Inflammatory macrophage treated with lipopolysaccharide for 4 hours (primary cell): ENCODE measurements around the gene WDR6.
"Not testable (repeated sequence)": the region's sequence is repeated elsewhere in the genome, so short reads cannot be mapped to it uniquely, and the experiment has no call there.

Experiments used
- DNase-seq: peaks from one replicate; pipeline ENCODE4 v3.0.0-alpha.2; 2020

The WDR6 gene

DNA sequence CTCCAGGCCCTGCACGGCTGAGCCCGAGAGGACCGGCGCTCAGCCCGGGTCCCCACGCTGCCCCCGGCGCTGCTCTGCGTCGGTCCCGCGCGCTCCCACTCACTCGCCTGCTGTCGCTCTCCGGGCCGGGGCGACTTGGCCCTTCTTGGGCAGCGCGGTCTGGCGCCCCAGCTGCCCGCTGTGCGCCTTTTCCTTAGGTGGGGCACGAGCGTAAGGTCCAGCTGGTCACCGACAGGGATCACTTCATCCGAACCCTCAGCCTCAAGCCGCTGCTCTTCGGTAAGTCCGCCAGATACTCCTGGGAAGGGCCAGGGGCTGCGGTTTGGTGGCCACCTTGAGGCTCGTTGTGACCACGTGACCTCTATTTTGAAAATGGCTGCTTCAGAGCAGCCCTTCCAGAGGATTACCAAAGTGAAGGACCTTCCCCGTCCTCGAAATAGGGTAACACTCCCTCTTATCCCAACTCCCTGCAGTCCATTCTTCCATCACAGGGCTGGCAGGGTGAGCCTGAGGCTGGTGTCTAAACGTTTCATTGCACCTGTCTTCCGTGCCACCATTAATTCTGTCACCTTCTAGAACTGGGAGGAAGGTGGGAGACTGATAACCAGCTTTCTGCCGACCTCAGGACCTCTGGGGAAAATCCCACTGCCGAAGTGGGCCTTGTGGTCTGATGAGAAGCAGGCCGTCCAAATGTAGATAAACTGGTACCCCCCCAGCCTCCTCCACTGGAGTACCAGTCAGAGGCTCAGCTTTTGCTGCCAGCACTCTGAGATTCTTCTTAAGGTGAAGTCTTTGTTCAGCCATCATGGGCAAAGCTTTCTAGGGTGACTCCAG is 16.3 kb upstream of the WDR6 start:
- DNase-seq: peak; percentile 11

DNA sequence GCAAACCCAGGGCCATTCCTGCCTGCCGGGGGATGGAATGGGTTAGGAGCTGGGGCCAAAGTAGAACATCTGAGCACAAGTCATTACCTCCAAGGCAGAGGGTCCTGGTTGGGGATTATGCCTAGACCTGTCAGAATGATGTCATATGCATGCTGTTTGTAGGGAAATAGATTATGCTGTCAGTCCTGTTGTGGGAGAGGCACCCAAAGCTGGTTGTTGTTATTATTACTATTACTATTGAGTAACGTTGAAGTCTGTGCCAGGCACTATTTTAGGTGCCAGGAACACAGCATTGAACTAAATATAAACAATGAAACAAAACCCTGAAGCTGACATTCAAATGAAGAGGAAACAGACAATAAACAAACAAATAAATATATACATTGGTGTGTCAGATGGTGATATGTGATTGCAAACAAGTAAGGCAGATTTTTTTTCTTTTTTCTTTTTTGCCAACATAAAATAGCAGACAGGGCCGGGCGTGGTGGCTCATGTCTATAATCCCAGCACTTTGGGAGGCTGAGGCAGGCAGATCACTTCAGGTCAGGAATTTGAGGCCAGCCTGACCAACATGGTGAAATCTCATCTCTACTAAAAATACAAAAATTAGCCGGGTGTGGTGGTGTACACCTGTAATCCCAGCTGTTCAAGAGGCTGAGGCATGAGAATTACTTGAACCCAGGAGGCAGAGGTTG is 15.2 kb upstream of the WDR6 start:
- DNase-seq: no peak

DNA sequence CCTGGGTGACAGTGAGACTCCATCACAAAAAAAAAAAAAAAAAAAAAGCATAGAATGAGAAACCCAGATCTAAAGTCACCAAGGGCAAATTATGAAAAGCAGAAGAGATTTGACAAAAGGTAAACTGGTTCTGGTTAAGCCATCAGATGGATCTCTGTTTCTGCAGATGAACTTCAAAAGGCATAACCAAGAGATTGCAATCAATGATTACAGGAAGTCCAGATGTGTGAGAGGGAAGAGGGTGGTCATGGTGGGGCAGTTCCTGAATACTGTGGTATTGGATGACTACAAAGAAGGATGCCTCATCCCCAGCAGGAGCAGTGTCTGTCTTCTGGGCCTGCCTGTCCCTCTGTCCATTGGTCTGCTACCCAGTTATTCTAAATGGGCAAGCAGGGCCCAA is 13.4 kb upstream of the WDR6 start:
- peak; percentile 16 for DNase-seq

- DNase-seq: no peak
Observed at GRCh38 chr3:48996640-48997039, 10.6 kb upstream of the WDR6 start.

DNA sequence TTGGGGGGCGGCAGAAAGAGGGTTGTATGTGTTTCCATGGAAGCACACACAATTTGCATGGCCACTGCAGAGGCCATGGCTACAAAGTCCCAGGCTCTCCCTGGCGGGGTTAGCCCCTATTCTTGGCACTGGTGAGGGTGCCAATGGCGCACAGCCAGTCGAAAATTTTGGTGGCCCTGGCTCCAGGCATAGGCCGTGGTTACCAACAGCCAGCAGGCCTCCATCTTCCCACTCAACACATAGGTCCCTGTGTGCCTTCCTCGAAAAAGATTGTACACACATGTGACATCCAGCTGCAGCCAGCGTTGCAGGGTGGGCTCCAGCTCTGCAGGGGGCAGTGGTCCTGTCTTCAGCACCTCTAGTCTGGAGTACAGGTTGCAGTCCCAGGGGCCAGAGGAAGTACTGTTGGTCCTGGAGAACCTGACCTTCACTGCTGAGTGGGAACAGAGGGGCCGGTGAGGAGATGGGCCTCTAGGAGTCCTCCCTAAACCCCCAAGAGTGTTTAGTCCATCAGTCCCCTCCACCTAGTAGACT is 10.0 kb upstream of the WDR6 start:
- DNase-seq: no peak

- DNase-seq: no peak
Observed at GRCh38 chr3:48997714-48998637, 9.2 kb upstream of the WDR6 start.

DNA sequence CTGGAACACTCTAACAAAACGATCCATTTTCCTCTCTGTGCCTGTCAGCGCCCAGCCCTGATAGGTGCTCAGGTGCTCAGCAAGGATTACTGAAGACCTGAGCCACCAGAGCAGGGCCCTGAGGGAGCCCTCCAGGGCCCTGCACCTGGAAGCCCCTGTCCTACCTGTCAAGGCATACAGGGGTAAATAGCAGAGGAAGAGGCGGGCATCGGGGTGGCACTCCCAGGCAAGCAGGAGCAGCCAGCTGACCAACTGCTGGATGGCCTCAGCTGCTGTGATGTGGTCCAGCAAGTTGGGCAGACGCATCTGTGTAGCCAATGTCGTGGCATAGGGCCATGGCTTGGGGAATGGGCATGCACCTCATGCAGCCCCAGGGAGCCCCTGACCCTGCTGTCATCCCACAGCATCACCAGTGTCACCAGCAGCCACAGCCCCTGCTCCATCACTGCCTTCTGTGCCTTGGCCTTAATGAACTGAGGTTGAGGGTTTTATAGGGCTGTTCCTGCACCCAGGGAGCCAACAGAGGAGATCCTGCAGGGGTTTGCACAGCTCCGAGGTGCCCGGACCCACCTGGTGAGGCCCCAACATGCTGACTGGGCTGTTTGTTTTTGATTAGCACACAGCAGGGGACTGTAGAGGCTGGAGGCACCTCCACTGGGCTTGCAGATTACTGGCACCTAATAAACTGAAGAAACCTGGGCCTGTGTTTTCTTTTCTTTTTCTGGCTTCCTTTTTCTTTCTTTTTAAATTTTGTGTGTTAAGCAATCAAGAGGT is 7.9 kb upstream of the WDR6 start:
- no peak for DNase-seq

GRCh38 chr3:49001155-49001554 is 6.0 kb upstream of the WDR6 start:
- DNase-seq: no peak

DNA sequence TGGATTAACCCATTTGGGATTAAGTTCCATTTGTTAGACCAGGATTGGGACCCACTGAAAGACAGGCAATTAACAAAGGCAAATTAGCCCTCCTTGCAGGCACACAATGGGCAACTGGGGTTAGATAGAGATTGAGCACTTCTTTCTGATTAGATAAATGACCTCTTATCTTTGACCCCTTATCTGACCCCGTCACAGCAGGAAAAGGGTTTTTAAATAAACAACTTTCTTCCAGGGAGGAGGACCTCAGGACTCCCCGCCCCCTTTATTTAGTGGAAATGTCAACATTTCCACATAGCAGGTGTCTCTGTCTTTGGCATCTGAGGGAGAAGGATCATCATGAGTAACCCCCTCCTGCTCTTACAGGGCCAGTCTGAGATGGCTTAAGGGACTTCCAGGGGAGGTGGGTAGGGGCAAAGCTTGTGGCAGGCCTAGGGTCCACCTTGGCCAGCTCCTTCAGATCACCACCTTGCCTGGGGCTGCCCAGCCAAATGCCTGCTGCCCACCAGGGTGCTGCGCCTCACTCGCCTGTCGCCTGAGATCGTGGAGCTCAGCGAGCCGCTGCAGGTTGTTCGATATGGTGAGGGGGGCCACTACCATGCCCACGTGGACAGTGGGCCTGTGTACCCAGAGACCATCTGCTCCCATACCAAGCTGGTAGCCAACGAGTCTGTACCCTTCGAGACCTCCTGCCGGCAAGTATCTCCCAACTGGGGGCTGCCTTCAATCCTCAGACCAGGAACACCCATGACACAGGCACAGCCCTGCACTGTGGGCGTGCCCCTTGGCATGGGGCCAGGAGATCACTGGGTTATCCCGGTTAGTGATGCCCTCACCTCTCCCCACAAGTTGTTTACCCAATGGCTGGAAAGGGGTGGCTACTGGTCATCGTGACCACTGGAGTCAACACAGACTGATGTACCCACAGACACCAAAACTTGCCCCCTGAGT is 2.6 kb upstream of the WDR6 start:
- no peak for DNase-seq

DNA sequence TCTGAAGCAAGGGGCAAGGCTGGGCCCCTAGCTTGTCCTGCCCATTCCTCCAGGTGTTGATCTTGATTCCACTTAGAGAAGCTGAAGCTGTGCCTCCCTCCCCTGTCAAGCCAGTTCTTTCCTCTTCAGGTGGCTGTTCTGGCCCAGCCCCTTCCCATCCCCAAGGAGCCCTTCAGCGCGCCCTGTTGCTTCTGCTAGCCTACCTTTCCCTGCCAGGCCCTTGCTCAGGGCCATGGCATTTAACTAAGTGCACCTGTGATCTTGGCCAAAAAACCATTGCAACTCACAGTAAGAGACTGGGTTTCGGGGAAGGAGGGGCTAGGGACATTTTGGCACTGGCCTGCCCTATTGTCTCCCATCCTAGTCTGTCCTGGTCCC is 1.9 kb upstream of the WDR6 start:
- no peak for DNase-seq

- no peak for DNase-seq
Observed at GRCh38 chr3:49005998-49006397, 1.2 kb upstream of the WDR6 start.

GRCh38 chr3:49006408-49007067 is 653 bp upstream of the WDR6 start:
- peak; percentile 15 for DNase-seq

GRCh38 chr3:49007771-49008528 is 759 bp downstream of the WDR6 start:
- DNase-seq: peak; percentile 68

GRCh38 chr3:49008627-49009026 is 1.4 kb downstream of the WDR6 start:
- not testable (repeated sequence) for DNase-seq

- no peak for DNase-seq
Observed at GRCh38 chr3:49009396-49009795, 2.2 kb downstream of the WDR6 start.

- no peak for DNase-seq
Observed at GRCh38 chr3:49012441-49013017, 5.3 kb downstream of the WDR6 start.

DNA sequence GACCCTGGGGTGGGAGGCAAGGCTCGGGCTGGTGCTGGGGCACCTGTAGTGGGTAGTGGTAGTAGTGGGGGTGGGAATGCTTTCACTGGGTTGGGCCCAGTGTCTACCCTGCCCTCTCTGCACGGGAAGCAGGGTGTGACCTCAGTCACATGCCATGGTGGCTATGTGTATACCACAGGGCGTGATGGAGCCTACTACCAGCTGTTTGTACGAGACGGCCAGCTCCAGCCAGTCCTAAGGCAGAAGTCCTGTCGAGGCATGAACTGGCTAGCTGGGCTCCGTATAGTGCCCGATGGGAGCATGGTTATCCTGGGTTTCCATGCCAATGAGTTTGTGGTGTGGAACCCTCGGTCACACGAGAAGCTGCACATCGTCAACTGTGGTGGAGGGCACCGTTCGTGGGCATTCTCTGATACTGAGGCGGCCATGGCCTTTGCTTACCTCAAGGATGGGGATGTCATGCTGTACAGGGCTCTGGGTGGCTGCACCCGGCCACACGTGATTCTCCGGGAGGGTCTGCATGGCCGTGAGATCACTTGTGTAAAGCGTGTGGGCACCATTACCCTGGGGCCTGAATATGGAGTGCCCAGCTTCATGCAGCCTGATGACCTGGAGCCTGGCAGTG is 6.0 kb downstream of the WDR6 start:
- no peak for DNase-seq

- peak; percentile 35 for DNase-seq
Observed at GRCh38 chr3:49013738-49014660, 6.8 kb downstream of the WDR6 start.
